HL-60 (cell line): ENCODE data around the gene ZBTB7C.

Experiments used
- DNase-seq, 2 experiments: peaks; one replicate each; pipeline ENCODE4 v3.0.0-alpha.2; 2010 to 2020; ENCODE audit warnings: low read depth in 1 of 2, low spot score in 1 of 2
- H3K27ac ChIP-seq: fragments of 250-450 bp; sonication (Bioruptor Pico); replicated peaks from 2 replicates; pipeline ENCODE4 v1.5.1; 2020; ENCODE audit warnings: mild to moderate bottlenecking, moderate library complexity
- H3K27me3 ChIP-seq: fragments of 250-450 bp; sonication (Bioruptor Pico); 2 replicates; pipeline ENCODE4 v1.5.1; 2021; ENCODE audit warnings: mild to moderate bottlenecking, moderate library complexity; ENCODE audit not compliant: insufficient read depth, poor library complexity, severe bottlenecking
- H3K4me3 ChIP-seq: replicated peaks from 2 replicates; pipeline ENCODE4 v1.5.1; 2011; ENCODE audit warnings: mild to moderate bottlenecking, control low read depth, low read length; ENCODE audit not compliant: insufficient read depth
- GABPA ChIP-seq: IDR thresholded peaks from 2 replicates; pipeline ENCODE4 v1.6.1; 2012; ENCODE audit warnings: low read depth
- POLR2AphosphoS5 ChIP-seq: IDR thresholded peaks from 2 replicates; pipeline ENCODE4 v1.6.1; 2012; ENCODE audit warnings: low read depth
- SPI1 ChIP-seq: IDR thresholded peaks from 2 replicates; pipeline ENCODE4 v1.6.1; 2012; ENCODE audit warnings: low read depth, mild to moderate bottlenecking, borderline replicate concordance
- TF ChIP-seq, protein P1 (sequence below): IDR thresholded peaks from one replicate; pipeline ENCODE4 v1.5.1; 2011; ENCODE audit warnings: low read length, control low read depth, inconsistent platforms; ENCODE audit not compliant: insufficient read depth
- TF ChIP-seq, protein P2 (sequence below): IDR thresholded peaks from 2 replicates; pipeline ENCODE4 v1.6.1; 2012; ENCODE audit warnings: low read depth; ENCODE audit not compliant: insufficient replicate concordance

ZBTB7C gene

DNA sequence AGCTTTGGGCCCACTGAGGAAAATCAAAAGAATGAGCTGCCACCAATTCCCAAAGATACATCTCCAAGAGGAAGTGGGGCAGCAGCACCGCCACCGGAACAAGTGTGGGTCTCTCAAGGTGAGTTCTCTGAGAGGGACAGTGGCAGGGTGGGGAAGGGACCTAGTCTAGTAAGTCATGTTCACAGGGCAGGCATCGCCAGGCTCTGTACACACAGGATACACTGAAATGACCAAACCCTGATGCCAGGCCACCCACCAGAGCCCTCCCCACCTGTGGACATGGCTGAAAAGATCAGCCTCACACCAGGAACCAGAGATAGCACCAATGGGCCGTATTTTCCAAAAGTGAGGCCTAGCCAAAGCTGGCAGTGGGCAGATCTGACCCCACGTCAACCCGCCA, 370.5 kb downstream of the ZBTB7C start:
- Histone ChIP-seq H3K4me3 (no peak overlapping the region), H3K27me3 (peaks cover 3% of the 10 kb centered on the region), H3K27ac (no peak overlapping the region)
- TF ChIP-seq POLR2AphosphoS5 (no peak), SPI1 (no peak), GABPA (no peak)
- TF ChIP-seq, protein P1, sequence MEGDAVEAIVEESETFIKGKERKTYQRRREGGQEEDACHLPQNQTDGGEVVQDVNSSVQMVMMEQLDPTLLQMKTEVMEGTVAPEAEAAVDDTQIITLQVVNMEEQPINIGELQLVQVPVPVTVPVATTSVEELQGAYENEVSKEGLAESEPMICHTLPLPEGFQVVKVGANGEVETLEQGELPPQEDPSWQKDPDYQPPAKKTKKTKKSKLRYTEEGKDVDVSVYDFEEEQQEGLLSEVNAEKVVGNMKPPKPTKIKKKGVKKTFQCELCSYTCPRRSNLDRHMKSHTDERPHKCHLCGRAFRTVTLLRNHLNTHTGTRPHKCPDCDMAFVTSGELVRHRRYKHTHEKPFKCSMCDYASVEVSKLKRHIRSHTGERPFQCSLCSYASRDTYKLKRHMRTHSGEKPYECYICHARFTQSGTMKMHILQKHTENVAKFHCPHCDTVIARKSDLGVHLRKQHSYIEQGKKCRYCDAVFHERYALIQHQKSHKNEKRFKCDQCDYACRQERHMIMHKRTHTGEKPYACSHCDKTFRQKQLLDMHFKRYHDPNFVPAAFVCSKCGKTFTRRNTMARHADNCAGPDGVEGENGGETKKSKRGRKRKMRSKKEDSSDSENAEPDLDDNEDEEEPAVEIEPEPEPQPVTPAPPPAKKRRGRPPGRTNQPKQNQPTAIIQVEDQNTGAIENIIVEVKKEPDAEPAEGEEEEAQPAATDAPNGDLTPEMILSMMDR: no peak
- TF ChIP-seq, protein P2, sequence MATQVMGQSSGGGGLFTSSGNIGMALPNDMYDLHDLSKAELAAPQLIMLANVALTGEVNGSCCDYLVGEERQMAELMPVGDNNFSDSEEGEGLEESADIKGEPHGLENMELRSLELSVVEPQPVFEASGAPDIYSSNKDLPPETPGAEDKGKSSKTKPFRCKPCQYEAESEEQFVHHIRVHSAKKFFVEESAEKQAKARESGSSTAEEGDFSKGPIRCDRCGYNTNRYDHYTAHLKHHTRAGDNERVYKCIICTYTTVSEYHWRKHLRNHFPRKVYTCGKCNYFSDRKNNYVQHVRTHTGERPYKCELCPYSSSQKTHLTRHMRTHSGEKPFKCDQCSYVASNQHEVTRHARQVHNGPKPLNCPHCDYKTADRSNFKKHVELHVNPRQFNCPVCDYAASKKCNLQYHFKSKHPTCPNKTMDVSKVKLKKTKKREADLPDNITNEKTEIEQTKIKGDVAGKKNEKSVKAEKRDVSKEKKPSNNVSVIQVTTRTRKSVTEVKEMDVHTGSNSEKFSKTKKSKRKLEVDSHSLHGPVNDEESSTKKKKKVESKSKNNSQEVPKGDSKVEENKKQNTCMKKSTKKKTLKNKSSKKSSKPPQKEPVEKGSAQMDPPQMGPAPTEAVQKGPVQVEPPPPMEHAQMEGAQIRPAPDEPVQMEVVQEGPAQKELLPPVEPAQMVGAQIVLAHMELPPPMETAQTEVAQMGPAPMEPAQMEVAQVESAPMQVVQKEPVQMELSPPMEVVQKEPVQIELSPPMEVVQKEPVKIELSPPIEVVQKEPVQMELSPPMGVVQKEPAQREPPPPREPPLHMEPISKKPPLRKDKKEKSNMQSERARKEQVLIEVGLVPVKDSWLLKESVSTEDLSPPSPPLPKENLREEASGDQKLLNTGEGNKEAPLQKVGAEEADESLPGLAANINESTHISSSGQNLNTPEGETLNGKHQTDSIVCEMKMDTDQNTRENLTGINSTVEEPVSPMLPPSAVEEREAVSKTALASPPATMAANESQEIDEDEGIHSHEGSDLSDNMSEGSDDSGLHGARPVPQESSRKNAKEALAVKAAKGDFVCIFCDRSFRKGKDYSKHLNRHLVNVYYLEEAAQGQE: no peak
- no peak for DNase-seq

DNA sequence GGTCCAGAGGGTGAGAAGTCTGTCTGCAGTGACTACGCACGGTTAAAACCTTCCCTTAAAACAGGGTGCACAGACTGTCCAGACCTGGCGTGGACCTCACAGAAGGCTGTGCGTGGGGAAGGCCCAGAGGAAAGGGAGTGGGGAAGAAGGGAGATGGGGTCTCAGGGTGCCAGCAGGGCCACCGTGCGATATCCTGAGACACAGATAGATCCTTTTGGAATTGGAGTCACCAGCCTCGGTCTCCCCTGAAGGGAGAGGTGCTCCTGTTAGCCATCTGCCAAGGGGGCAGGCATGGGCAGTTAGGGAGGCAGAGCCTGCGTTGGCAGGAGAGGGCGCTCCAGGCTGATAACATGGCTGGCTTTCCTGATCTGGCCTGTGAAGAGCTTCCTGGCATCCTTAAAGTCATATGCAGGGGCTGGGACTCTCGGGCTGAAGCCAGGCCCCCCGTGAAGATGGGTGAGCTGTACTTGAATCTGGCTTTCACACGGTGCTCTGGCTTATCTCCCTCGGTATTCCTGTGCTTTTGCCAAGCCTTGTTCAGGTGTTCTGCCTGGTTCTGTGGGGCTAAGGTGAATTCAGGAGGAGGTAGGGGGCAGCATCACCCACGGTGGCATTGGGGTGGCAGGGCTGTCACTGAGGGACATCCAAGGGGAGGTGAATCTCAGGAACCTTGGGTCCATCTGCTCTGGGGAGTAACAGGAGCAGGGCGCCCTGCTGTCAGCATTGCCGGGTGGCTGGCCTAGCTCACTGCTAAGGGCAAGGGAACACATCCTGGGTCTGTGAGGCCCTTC, 371.5 kb downstream of the ZBTB7C start:
- TF ChIP-seq POLR2AphosphoS5 (no peak), SPI1 (no peak), GABPA (no peak)
- TF ChIP-seq, protein P1: no peak
- TF ChIP-seq, protein P2: no peak
- no peak for DNase-seq
- Histone ChIP-seq H3K27me3 (peaks cover 1% of the 10 kb centered on the region), H3K4me3 (no peak overlapping the region), H3K27ac (no peak overlapping the region)

DNA sequence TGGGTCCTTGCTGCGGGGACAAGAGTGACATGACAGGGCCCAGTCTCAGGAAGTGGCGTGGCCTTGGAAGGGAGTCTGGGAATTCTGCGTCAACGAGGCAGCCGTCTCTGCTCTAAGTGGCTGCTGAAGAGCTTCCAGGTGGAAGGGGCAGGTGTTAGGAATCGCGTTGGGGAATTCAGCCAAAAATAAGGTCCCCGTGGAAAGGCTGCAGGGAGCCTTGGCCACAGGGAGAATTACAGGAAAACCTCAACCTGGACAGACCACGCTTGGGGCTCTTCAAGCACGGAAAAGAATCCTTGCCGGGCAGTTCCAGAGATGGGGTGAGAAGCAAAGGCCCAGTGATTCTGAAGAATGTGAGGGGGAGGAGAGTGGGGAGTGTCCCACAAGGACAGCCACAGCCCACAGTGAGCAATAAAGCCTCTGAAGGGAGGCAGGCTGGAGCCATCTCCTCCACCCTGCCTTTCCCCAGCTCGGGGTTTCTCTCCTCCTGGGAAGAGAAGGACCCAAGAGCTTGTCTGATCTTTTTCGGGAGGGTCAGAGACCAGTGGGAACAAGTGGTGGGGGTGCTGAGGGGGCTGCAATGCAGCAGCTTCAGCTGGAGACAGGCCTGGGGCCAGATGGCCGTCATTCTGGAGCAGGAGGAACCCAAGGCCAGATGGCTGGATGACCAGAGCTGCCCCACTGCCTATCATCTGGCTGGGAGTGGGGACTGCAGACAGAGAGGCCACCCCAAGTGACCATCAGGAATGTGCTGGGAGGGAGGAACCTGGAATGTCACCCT, 372.4 kb downstream of the ZBTB7C start:
- Histone ChIP-seq H3K27ac (no peak overlapping the region), H3K27me3 (no peaks in the 10 kb centered on the region), H3K4me3 (no peak overlapping the region)
- TF ChIP-seq, protein P2: no peak
- TF ChIP-seq GABPA (no peak), SPI1 (no peak), POLR2AphosphoS5 (no peak)
- TF ChIP-seq, protein P1: no peak
- DNase-seq: no peak
